Thyroid gland (tissue), 4 donors: ENCODE measurements around the gene LRRC28. TPM values are rescaled to one million over a fixed set of nuclear protein-coding genes. Genes with fewer than 3 reads are reported as not detected.

Experiments used
- DNase-seq, 2 donors: peaks; one replicate each; pipeline ENCODE4 v3.0.0-alpha.2; 2019
- H3K27ac ChIP-seq, 3 donors: fragments of 200-600 bp; sonication (generic); 1 replicate in 2 of 3; 2 replicates in 1 of 3; pipeline ENCODE4 v1.5.1; 2016 to 2019; ENCODE audit warnings: mild to moderate bottlenecking in 1 of 3, moderate library complexity in 1 of 3
- H3K27me3 ChIP-seq: fragments of 200-600 bp; sonication (generic); one replicate; pipeline ENCODE4 v1.5.1; 2019
- H3K36me3 ChIP-seq, 2 donors: fragments of 200-600 bp; sonication (generic); one replicate each; pipeline ENCODE4 v1.5.1; 2016 to 2019
- H3K4me1 ChIP-seq, 2 donors: fragments of 200-600 bp; sonication (generic); one replicate each; pipeline ENCODE4 v1.5.1; 2017 to 2019
- H3K4me3 ChIP-seq, 3 donors: fragments of 200-600 bp; sonication (generic); replicated peaks in 1 of 3; 1 replicate in 2 of 3; 2 replicates in 1 of 3; pipeline ENCODE4 v1.5.1; 2016; ENCODE audit warnings: mild to moderate bottlenecking in 1 of 3
- H3K9me3 ChIP-seq: fragments of 200-600 bp; sonication (generic); one replicate; pipeline ENCODE4 v1.5.1; 2017
- CTCF ChIP-seq, 6 experiments: fragments of 200-600 bp in 3 of 6; fragments of 450-650 bp in 3 of 6; sonication (generic) in 3 of 6; IDR thresholded peaks; one replicate each; pipeline ENCODE4 v1.5.1; 2016 to 2019; ENCODE audit warnings: antibody characterized with exemption in 6 of 6, mild to moderate bottlenecking in 2 of 6, inconsistent platforms in 1 of 6, moderate library complexity in 1 of 6
- POLR2A ChIP-seq, 2 donors: fragments of 450-650 bp; IDR thresholded peaks; one replicate each; pipeline ENCODE4 v1.6.1; 2017; ENCODE audit warnings: antibody characterized with exemption in 2 of 2, mild to moderate bottlenecking in 2 of 2, moderate library complexity in 1 of 2
- WGBS, 2 donors: methylation state at CpG; one replicate each; pipeline ENCODE4 v1.1.5; 2017; 5-methylcytosine and 5-hydroxymethylcytosine counted together
- intact Hi-C: fragments of 100-400 bp; cut with DNase I; formaldehyde crosslinking; loops from one replicate; pipeline ENCODE4 v1.15.1; 2023
- total RNA-seq, 4 donors: library from RNA; depleted of rRNA; stranded (reverse); fragments of >200 nt; gene quantifications; one replicate each; pipeline ENCODE4 v1.2.3, GENCODE V29; 2016

Gene LRRC28
- total RNA-seq, 4 donors from 2014 or later: 36.1 to 51.6 (median 44.8) TPM

DNA sequence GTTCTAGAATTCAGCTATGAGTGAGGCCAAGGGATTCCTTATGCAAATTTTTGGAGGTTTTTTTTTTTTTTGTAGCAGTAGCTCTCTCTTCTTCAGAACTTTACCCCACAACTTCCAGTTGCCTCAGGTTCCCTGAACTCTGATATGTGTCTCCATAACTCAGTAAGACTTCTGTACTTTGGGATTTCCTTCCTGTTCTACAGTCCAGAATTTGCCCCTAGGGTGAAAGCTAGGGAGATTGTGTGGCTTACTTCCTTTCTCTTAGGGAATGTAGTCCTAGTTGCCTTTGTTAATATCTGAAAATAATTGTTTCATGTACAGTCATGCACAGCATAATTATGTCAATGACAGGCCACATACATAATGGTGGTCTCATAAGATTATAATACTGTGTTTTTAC lies 30.8 kb downstream of the LRRC28 start:
- intact Hi-C loops: loop anchor here (10.0 kb wide), 1 partner anchor 423 kb away; no protein-coding TSS in a partner anchor
- no peak for TF ChIP-seq POLR2A (IDR thresholded peaks at IDR 0.05)
- no peak for TF ChIP-seq CTCF (IDR thresholded peaks at IDR 0.05)

DNA sequence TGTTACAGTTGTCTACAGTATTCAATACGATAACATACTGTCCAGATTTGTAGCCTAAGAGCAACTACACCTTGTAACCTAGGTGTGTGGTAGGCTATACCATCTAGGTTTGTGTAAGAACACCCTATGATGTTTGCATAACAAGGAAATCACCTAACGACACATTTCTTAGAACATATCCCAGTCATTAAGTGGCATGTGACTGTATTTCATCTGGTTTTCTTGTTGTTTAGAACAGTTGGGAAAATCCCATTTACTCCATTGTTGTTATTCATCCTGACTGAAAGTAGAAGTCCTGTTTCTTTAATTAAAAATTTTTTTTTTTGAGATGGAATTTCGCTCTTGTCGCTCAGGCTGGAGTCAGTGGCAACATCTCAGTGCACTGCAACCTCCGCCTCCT lies 31.3 kb downstream of the LRRC28 start:
- no peak overlapping the region for H3K27ac ChIP-seq
- 95 to 96% methylated on average over 5 of the region's 5 CpGs for WGBS, 2 donors
- H3K27me3 ChIP-seq: no peaks in the 10 kb centered on the region
- intact Hi-C loops: loop anchor here (10.0 kb wide), 1 partner anchor 422 kb away; no protein-coding TSS in a partner anchor
- H3K9me3 ChIP-seq: no peaks in the 10 kb centered on the region
- TF ChIP-seq POLR2A (IDR thresholded peaks at IDR 0.05): no peak
- no peak for TF ChIP-seq CTCF (IDR thresholded peaks at IDR 0.05)
- H3K4me3 ChIP-seq: no peak overlapping the region
- no peaks in the 10 kb centered on the region for H3K4me1 ChIP-seq
- no peak for DNase-seq
- no peaks in the 10 kb centered on the region for H3K36me3 ChIP-seq

More for the DNA sequence above, 30.8 kb downstream of the LRRC28 start:
- DNase-seq: no peak
- H3K36me3 ChIP-seq: no peaks in the 10 kb centered on the region
- H3K27me3 ChIP-seq: no peaks in the 10 kb centered on the region
- no peaks in the 10 kb centered on the region for H3K4me1 ChIP-seq
- H3K9me3 ChIP-seq: no peaks in the 10 kb centered on the region
- H3K4me3 ChIP-seq: no peak overlapping the region
- H3K27ac ChIP-seq: no peak overlapping the region

DNA sequence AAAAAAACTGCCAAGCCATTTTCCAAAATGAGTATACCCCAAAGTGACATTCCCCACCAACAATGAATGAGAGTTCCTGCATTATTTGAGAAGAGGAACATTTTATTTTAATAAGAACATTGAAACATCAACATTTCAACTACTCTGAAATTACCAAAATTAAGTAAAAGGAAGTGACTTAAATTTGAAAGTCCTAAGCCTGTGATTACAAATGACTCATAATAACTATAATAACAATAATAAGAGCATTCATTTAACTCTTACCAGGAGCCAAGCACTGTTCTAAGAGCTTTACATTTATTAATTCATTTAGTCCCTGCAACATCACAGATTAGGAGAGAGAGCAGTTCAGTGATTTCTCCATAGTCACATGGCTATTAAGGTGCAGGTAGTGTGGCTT lies 32.4 kb downstream of the LRRC28 start:
- H3K9me3 ChIP-seq: no peaks in the 10 kb centered on the region
- H3K4me3 ChIP-seq: no peak overlapping the region
- H3K27ac ChIP-seq: no peak overlapping the region
- TF ChIP-seq POLR2A (IDR thresholded peaks at IDR 0.05) (no peak), CTCF (IDR thresholded peaks at IDR 0.05) (no peak)
- H3K4me1 ChIP-seq: no peaks in the 10 kb centered on the region
- DNase-seq: no peak
- intact Hi-C loops: loop anchor here (10.0 kb wide), 1 partner anchor 421 kb away; no protein-coding TSS in a partner anchor
- H3K27me3 ChIP-seq: no peaks in the 10 kb centered on the region
- H3K36me3 ChIP-seq: no peaks in the 10 kb centered on the region

- no peaks in the 10 kb centered on the region for H3K36me3 ChIP-seq
- intact Hi-C loops: no loop called here
- TF ChIP-seq POLR2A (IDR thresholded peaks at IDR 0.05) (no peak), CTCF (IDR thresholded peaks at IDR 0.05) (no peak)
- no peaks in the 10 kb centered on the region for H3K9me3 ChIP-seq
- no peak overlapping the region for H3K27ac ChIP-seq
- no peak for DNase-seq
- H3K4me3 ChIP-seq: no peak overlapping the region
- H3K27me3 ChIP-seq: no peaks in the 10 kb centered on the region
- H3K4me1 ChIP-seq: no peaks in the 10 kb centered on the region
Observed at GRCh38 chr15:99291643-99292042, 40.4 kb downstream of the LRRC28 start.

DNA sequence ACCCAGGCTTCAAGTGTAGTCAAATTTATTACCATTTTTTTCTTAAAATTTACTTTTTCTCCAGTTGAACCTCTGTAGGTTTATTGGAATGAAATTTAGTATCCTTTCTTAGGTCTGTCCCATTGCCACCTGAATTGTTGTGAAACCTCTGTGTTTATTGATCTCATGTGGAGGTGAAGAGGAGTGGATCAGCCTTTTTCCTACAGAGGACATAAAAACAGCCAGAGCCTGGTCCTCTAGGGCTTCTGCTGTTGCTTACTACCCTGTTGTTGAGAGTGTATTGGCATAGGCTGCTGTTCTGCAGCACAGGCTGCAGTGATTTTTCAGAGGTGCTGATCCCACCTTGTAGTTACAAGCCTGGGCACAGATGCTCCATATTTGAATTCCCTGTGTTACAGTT lies 44.6 kb downstream of the LRRC28 start:
- no peaks in the 10 kb centered on the region for H3K9me3 ChIP-seq
- intact Hi-C loops: no loop called here
- H3K36me3 ChIP-seq: no peaks in the 10 kb centered on the region
- H3K4me3 ChIP-seq: no peak overlapping the region
- H3K27ac ChIP-seq: no peak overlapping the region
- no peaks in the 10 kb centered on the region for H3K4me1 ChIP-seq
- no peak for TF ChIP-seq CTCF (IDR thresholded peaks at IDR 0.05)
- no peak for TF ChIP-seq POLR2A (IDR thresholded peaks at IDR 0.05)
- no peaks in the 10 kb centered on the region for H3K27me3 ChIP-seq
- DNase-seq: no peak
